ENCODE measurements around the gene PRDM2. TPM values are rescaled to one million over a fixed set of nuclear protein-coding genes. Genes with fewer than 3 reads are reported as not detected.

PRDM2 gene
- total RNA-seq, 2 experiments from 2014 or later, result 55.0 to 58.5 TPM

DNA sequence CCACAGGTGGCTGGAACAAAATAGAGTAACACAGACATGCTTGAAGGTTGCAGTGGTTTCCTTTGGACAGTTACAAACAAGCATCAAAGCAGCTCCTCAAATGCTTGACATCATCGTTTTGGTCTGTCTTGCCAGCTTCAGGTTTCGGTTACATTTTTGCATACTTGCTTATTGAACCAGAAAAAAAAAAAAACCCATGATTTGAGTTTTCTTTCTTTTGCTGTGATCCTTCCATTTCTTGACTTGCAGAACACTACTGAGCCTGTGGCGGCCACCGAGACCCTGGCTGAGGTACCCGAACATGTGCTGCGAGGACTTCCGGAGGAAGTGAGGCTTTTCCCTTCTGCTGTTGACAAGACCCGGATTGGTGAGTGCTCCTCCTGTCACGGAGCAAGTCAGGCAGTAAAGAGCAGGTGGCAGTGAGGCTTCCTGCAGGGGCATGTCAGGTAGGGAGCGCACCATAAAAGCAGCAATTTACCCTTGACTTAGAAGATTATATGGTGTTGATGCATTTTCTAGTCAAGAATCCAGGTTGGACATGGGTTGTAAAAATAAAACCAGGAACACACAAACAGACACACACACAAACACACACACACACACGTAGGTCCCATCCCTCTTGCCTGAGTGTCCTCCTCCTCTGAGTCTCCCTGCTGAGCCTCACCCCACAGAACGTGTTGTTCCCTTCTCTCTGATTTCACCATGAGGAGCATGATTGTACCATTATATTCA, 30.9 kb downstream of the PRDM2 start:
- H3K27me3 Mint-ChIP-seq, result no peaks in the 10 kb centered on the region
- H3K4me3 Mint-ChIP-seq, result peak overlapping the region; percentile 83
- peaks cover 73% of the 10 kb centered on the region for H3K4me1 Mint-ChIP-seq
- DNase-seq, result peak; percentile 94
- ATAC-seq, result peak; percentile 94
- H3K27ac Mint-ChIP-seq, result peak overlapping the region; percentile 100
- CTCF ChIA-PET, result interaction anchor here (0.7 to 3.5 kb wide), 9 partner anchors 11 to 1822 kb away, joined by 3 to 15 read pairs (median 3); no protein-coding TSS in a partner anchor
- peaks cover 23% of the 10 kb centered on the region for H3K36me3 Mint-ChIP-seq
- H3K9me3 Mint-ChIP-seq (ENCODE audit: low read depth), result no peaks in the 10 kb centered on the region

DNA sequence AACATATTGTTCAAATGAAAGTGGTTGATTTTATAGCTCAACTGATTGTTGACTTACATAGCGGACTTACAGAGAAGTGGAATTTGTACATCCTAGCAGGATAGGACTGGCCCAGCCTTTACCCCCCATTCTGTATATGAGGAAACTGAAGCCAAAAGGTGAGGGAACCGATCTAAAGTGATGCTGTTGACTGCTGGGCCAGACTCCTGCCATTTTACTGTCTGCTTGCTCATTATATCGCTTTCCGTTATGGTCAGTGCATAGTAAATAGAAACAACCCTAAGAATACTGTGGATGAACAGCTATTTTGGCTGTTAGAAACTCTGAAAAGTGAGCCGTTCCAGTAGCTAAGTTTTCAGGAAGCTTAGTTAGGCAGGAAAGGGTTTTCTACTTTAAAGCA, 31.9 kb downstream of the PRDM2 start:
- no peaks in the 10 kb centered on the region for H3K9me3 Mint-ChIP-seq (ENCODE audit: low read depth)
- DNase-seq (no peak), ATAC-seq (no peak)
- CTCF ChIA-PET, result interaction anchor here (0.9 to 3.9 kb wide), 5 partner anchors 12 to 29 kb away, joined by 3 to 15 read pairs (median 3); no protein-coding TSS in a partner anchor
- H3K36me3 Mint-ChIP-seq, result peaks cover 23% of the 10 kb centered on the region
- H3K27ac Mint-ChIP-seq, result peak overlapping the region; percentile 100
- peaks cover 71% of the 10 kb centered on the region for H3K4me1 Mint-ChIP-seq
- no peaks in the 10 kb centered on the region for H3K27me3 Mint-ChIP-seq
- H3K4me3 Mint-ChIP-seq, result peak overlapping the region; percentile 83

- Mint-ChIP-seq H3K9me3 (ENCODE audit: low read depth) (no peaks in the 10 kb centered on the region), H3K27ac (peak overlapping the region; percentile 100), H3K4me1 (peaks cover 70% of the 10 kb centered on the region), H3K27me3 (no peaks in the 10 kb centered on the region), H3K36me3 (peaks cover 21% of the 10 kb centered on the region), H3K4me3 (peak overlapping the region; percentile 53)
- CTCF ChIA-PET, result interaction anchor here (1.2 to 3.9 kb wide), 5 partner anchors 8 to 30 kb away, joined by 3 to 18 read pairs (median 4); no protein-coding TSS in a partner anchor
- DNase-seq, result peak; percentile 71
- peak; percentile 27 for ATAC-seq
Observed at GRCh38 chr1:13732971-13733667, 33.1 kb downstream of the PRDM2 start.

DNA sequence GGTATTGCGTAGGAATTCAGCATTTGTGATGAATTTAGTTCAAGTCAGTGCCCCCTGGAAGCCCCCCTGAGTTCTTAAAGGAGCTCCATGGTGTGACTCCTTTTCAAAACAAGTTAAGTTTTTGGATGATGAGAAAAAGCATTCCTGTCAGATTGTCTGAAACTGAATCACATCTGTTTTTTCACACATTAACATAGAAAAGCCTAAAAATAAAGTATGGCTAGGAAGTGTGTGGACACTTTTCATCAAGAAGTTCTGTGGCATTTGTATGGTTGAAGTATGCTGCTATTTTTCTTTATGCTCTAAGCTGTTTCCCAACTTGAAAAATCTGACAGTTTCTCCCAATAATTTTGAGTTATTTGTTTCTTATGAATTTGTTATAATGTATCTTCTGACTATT, 33.7 kb downstream of the PRDM2 start:
- peak overlapping the region; percentile 53 for H3K4me3 Mint-ChIP-seq
- H3K4me1 Mint-ChIP-seq, result peaks cover 67% of the 10 kb centered on the region
- peak overlapping the region; percentile 100 for H3K27ac Mint-ChIP-seq
- H3K36me3 Mint-ChIP-seq, result peaks cover 21% of the 10 kb centered on the region
- CTCF ChIA-PET, result interaction anchor here (1.2 to 3.9 kb wide), 5 partner anchors 8 to 30 kb away, joined by 3 to 18 read pairs (median 4); no protein-coding TSS in a partner anchor
- H3K27me3 Mint-ChIP-seq, result no peaks in the 10 kb centered on the region
- DNase-seq, result no peak
- ATAC-seq, result no peak
- no peaks in the 10 kb centered on the region for H3K9me3 Mint-ChIP-seq (ENCODE audit: low read depth)

GRCh38 chr1:13735168-13735930, 35.4 kb downstream of the PRDM2 start:
- Mint-ChIP-seq H3K4me1 (peaks cover 56% of the 10 kb centered on the region), H3K36me3 (peaks cover 21% of the 10 kb centered on the region), H3K27ac (peak overlapping the region; percentile 22), H3K4me3 (no peak overlapping the region), H3K27me3 (no peaks in the 10 kb centered on the region), H3K9me3 (ENCODE audit: low read depth) (no peaks in the 10 kb centered on the region)
- ATAC-seq, result no peak
- no peak for DNase-seq
- CTCF ChIA-PET, result interaction anchor here (0.8 to 3.9 kb wide), 6 partner anchors 10 to 36 kb away, joined by 3 to 18 read pairs (median 4); no protein-coding TSS in a partner anchor

DNA sequence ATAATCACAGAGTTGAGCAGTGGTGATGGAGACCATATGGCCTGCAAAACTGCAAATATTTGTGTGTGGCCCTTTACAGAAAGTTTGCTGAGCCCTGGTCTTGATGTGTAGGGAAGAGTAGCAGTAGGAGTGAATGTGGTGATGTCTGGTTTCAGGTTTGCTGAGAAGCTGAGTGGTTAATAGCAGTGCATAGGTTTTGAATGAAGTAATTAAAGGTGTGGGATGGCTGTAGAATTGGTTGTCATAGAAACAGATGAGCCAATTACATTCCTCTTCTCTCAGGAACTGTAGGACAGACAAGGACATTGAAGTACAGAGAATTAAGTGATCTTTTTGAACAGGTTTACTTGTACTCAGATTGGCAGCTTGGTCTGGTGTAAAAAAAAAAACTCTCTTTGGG, 37.4 kb downstream of the PRDM2 start:
- H3K27ac Mint-ChIP-seq, result no peak overlapping the region
- peak; percentile 28 for ATAC-seq
- no peak for DNase-seq
- no peak overlapping the region for H3K4me3 Mint-ChIP-seq
- H3K4me1 Mint-ChIP-seq, result peaks cover 39% of the 10 kb centered on the region
- no peaks in the 10 kb centered on the region for H3K27me3 Mint-ChIP-seq
- H3K36me3 Mint-ChIP-seq, result peaks cover 16% of the 10 kb centered on the region
- CTCF ChIA-PET, result interaction anchor here (0.8 to 1.3 kb wide), 2 partner anchors 20 to 31 kb away, joined by 3 to 5 read pairs; no protein-coding TSS in a partner anchor
- H3K9me3 Mint-ChIP-seq (ENCODE audit: low read depth), result no peaks in the 10 kb centered on the region

- ATAC-seq (no peak), DNase-seq (no peak)
- Mint-ChIP-seq H3K4me1 (peaks cover 21% of the 10 kb centered on the region), H3K36me3 (peaks cover 24% of the 10 kb centered on the region), H3K9me3 (ENCODE audit: low read depth) (no peaks in the 10 kb centered on the region), H3K4me3 (no peak overlapping the region), H3K27me3 (no peaks in the 10 kb centered on the region), H3K27ac (no peak overlapping the region)
- CTCF ChIA-PET, result interaction anchor here (1.5 to 1.8 kb wide), 2 partner anchors 11 to 17 kb away, joined by 3 to 5 read pairs; no protein-coding TSS in a partner anchor
Observed at GRCh38 chr1:13746342-13746741, 46.4 kb downstream of the PRDM2 start.

- no peaks in the 10 kb centered on the region for H3K27me3 Mint-ChIP-seq
- H3K4me3 Mint-ChIP-seq, result peak overlapping the region; percentile 99
- CTCF ChIA-PET, result interaction anchor here (0.9 to 2.8 kb wide), 6 partner anchors 14 to 65 kb away, joined by 3 to 18 read pairs (median 5); no protein-coding TSS in a partner anchor
- H3K36me3 Mint-ChIP-seq, result peaks cover 32% of the 10 kb centered on the region
- H3K27ac Mint-ChIP-seq, result peak overlapping the region; percentile 90
- no peaks in the 10 kb centered on the region for H3K9me3 Mint-ChIP-seq (ENCODE audit: low read depth)
- DNase-seq (peak; percentile 96), ATAC-seq (peak; percentile 96)
- H3K4me1 Mint-ChIP-seq, result peaks cover 45% of the 10 kb centered on the region
Observed at GRCh38 chr1:13748610-13749505, 48.9 kb downstream of the PRDM2 start.

DNA sequence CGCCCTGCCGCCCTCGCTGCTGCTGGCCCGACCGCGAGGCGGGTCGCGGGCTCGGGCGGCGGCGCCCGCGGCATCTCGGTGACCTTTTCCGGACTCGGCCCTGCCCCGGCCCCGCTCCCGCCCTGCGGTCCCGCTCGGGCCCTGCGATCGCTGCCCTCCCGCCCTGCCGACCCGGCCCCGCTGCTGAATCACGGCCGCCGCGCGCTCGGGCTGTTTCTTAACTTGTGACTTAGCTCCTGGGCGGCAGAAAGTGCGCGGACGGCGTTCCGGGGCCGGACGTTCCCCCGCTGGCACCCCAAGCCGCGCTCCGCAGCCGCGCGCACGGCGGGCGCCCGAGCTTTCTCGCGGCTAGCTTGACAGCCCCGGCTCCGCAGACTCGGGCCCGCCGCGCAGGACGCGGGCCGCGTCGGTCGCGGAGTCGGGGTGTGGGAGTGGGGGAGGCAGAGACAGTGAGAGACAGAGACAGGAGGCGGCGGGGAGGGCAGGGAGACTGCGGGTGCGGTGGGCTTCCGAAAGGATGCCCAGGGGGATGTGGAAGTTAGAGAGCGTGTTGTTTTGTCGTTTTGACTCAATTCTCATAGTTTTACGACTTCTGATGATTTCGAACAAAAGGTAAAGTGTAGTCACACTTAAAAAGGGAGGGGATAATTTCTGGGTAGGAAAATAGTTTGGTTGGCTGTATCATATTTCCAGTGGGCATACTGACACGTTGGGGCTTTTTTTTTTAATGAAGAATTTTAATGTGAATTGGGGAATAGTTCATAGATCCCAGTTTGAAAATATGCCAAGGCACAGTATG, 49.8 kb downstream of the PRDM2 start:
- peaks cover 54% of the 10 kb centered on the region for H3K4me1 Mint-ChIP-seq
- ATAC-seq (peak; percentile 31), DNase-seq (peak; percentile 69)
- H3K27ac Mint-ChIP-seq, result peak overlapping the region; percentile 95
- peaks cover 38% of the 10 kb centered on the region for H3K36me3 Mint-ChIP-seq
- CTCF ChIA-PET, result interaction anchor here (0.9 to 2.8 kb wide), 6 partner anchors 15 to 64 kb away, joined by 3 to 18 read pairs (median 5); no protein-coding TSS in a partner anchor
- H3K27me3 Mint-ChIP-seq, result no peaks in the 10 kb centered on the region
- no peaks in the 10 kb centered on the region for H3K9me3 Mint-ChIP-seq (ENCODE audit: low read depth)
- H3K4me3 Mint-ChIP-seq, result peak overlapping the region; percentile 99

DNA sequence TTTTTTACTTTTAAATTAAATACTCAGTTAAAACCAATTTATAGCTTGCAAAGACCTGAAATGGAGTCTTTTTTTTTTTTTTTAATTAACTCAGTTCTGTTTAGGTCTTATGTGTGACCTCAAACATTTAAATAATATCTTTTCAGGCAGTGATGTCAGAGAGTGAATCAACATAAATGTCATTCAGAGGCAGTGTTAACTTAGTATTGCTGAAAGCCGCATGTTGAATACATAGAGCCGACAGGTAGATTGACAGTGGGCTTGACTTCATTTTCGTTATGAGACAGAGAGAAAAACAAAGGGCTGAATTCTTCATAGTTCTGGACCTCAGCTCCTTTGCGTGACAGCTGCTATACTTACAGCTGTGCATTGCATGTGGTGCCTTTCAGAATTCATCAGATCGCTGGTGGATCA, 51.5 kb downstream of the PRDM2 start:
- peak overlapping the region; percentile 6 for H3K27ac Mint-ChIP-seq
- CTCF ChIA-PET, result no interaction called here
- H3K27me3 Mint-ChIP-seq, result no peaks in the 10 kb centered on the region
- H3K4me1 Mint-ChIP-seq, result peaks cover 63% of the 10 kb centered on the region
- DNase-seq (no peak), ATAC-seq (no peak)
- H3K9me3 Mint-ChIP-seq (ENCODE audit: low read depth), result no peaks in the 10 kb centered on the region
- peak overlapping the region; percentile 29 for H3K4me3 Mint-ChIP-seq
- peaks cover 38% of the 10 kb centered on the region for H3K36me3 Mint-ChIP-seq

- no peak for ATAC-seq
- DNase-seq, result no peak
- peaks cover 68% of the 10 kb centered on the region for H3K4me1 Mint-ChIP-seq
- no peaks in the 10 kb centered on the region for H3K9me3 Mint-ChIP-seq (ENCODE audit: low read depth)
- peaks cover 38% of the 10 kb centered on the region for H3K36me3 Mint-ChIP-seq
- no peak overlapping the region for H3K4me3 Mint-ChIP-seq
- CTCF ChIA-PET, result no interaction called here
- H3K27me3 Mint-ChIP-seq, result no peaks in the 10 kb centered on the region
- no peak overlapping the region for H3K27ac Mint-ChIP-seq
Observed at GRCh38 chr1:13751985-13752384, 52.0 kb downstream of the PRDM2 start.
